ENCODE measurements around the gene HTRA1. TPM values are rescaled to one million over a fixed set of nuclear protein-coding genes. Genes with fewer than 3 reads are reported as not detected.

The HTRA1 gene
- total RNA-seq, 1 experiment from 2014 or later = 32.8 TPM

DNA sequence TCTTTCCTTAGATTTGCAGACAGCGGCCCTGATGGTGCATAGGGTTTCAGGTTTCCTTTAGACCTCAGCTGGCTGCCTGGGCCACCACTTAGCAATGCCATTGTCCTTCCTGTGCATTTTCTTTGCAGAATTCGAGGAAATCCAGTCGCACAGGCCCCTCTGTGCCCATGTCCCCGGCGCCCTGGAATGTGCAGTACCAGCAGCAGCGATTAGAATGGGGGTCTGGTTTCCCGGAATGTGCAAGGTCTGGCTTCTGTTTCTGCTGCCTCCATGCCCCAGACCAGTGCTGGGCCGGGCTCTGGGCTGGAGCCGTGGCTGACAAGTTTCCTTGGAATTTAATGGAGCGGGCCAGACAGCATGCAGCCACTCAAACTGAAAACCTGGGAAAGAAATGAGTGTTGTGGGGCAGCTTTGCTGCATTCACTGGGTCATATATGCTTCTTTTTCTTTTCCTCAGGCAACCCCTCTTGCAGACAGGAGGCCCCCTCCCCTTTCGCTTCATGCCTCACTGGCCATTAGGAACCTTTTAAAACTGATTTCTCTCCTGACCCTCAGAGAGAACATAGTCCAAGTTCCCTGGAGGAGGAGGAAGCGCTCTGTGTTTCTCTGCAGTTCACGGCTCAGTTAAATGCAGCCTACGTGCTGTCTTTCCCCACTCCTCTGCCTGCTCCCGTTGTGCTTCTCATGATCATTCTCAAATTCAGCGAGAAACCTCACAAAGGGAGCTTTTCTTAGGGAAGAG is 14.4 kb downstream of the HTRA1 start:
- no peaks in the 10 kb centered on the region; the same call in 1 of the 2 replicates for H3K27me3 ChIP-seq (ENCODE audit: control insufficient read depth, insufficient read depth, low read length)
- no TSS peak for BruUV-seq (replicated peaks)
- DNase-seq (ENCODE audit: low read depth, low spot score) = no peak
- ChIA-PET CTCF (no interaction called here), POLR2A (no interaction called here)
- in situ Hi-C loops (cut with HindIII; ENCODE audit: low pct_unique_long_range_greater_than_20kb, low sequenced_read_pairs) = no loop called here
- TF ChIP-seq, protein P1, sequence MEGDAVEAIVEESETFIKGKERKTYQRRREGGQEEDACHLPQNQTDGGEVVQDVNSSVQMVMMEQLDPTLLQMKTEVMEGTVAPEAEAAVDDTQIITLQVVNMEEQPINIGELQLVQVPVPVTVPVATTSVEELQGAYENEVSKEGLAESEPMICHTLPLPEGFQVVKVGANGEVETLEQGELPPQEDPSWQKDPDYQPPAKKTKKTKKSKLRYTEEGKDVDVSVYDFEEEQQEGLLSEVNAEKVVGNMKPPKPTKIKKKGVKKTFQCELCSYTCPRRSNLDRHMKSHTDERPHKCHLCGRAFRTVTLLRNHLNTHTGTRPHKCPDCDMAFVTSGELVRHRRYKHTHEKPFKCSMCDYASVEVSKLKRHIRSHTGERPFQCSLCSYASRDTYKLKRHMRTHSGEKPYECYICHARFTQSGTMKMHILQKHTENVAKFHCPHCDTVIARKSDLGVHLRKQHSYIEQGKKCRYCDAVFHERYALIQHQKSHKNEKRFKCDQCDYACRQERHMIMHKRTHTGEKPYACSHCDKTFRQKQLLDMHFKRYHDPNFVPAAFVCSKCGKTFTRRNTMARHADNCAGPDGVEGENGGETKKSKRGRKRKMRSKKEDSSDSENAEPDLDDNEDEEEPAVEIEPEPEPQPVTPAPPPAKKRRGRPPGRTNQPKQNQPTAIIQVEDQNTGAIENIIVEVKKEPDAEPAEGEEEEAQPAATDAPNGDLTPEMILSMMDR (IDR thresholded peaks at IDR 0.05) = no peak
- no peak for TF ChIP-seq TCF7L2 (IDR thresholded peaks at IDR 0.05; ENCODE audit: low read depth, low read length)
- TF ChIP-seq SIN3A (IDR thresholded peaks at IDR 0.05; ENCODE audit: borderline replicate concordance, insufficient read depth, low read depth, low read length) = no peak
- no peak for TF ChIP-seq REST (IDR thresholded peaks at IDR 0.05; ENCODE audit: insufficient read depth in 1 of 2, low read depth in 2 of 2, low read length in 1 of 2)
- no peak for TF ChIP-seq POLR2AphosphoS5 (IDR thresholded peaks at IDR 0.05; ENCODE audit: low read depth, low read length)
- H3K27ac ChIP-seq (ENCODE audit: low read length) = no peak overlapping the region
- no peaks in the 10 kb centered on the region for H3K9me3 ChIP-seq (ENCODE audit: control insufficient read depth, insufficient read depth, low read depth, low read length)
- no peaks in the 10 kb centered on the region for H3K4me1 ChIP-seq (ENCODE audit: control insufficient read depth, insufficient read depth, low read length)
- peak; percentile 46; the same call in 1 of the 2 replicates for ATAC-seq
- H3K36me3 ChIP-seq (ENCODE audit: control insufficient read depth, insufficient read depth, low read length) = no peaks in the 10 kb centered on the region
- intact Hi-C loops (cut with micrococcal nuclease; ENCODE audit: unreplicated experiment) = no loop called here
- H3K4me3 ChIP-seq (ENCODE audit: low read depth in 2 of 2, low read length in 2 of 2) = no peak overlapping the region

DNA sequence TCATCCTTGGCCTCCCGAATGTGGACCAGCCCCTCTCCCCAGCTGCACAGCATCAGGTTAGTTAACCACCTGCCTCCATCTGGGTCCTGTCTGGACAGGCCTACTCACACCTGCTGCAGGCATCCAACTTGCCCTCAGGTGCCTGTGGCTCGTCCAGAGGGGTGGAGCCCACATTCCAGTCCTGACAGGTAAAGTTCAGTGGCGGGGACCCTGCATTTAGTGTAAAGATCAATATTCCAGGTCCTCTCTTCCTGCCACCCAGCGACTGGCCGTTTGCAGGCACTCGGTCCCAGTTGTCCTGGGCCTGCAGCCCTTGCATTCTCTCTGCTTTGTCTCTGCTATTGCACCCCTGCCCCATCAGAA is 15.0 kb downstream of the HTRA1 start:
- TF ChIP-seq POLR2AphosphoS5 (IDR thresholded peaks at IDR 0.05; ENCODE audit: low read depth, low read length) (no peak), SIN3A (IDR thresholded peaks at IDR 0.05; ENCODE audit: borderline replicate concordance, insufficient read depth, low read depth, low read length) (no peak), REST (IDR thresholded peaks at IDR 0.05; ENCODE audit: insufficient read depth in 1 of 2, low read depth in 2 of 2, low read length in 1 of 2) (no peak), TCF7L2 (IDR thresholded peaks at IDR 0.05; ENCODE audit: low read depth, low read length) (no peak)
- TF ChIP-seq, protein P1 (IDR thresholded peaks at IDR 0.05) = no peak
- intact Hi-C loops (cut with micrococcal nuclease; ENCODE audit: unreplicated experiment) (no loop called here), in situ Hi-C loops (cut with HindIII; ENCODE audit: low pct_unique_long_range_greater_than_20kb, low sequenced_read_pairs) (no loop called here)
- Histone ChIP-seq H3K9me3 (ENCODE audit: control insufficient read depth, insufficient read depth, low read depth, low read length) (no peaks in the 10 kb centered on the region), H3K4me3 (ENCODE audit: low read depth in 2 of 2, low read length in 2 of 2) (no peak overlapping the region), H3K27me3 (ENCODE audit: control insufficient read depth, insufficient read depth, low read length) (no peaks in the 10 kb centered on the region; the same call in 1 of the 2 replicates), H3K36me3 (ENCODE audit: control insufficient read depth, insufficient read depth, low read length) (no peaks in the 10 kb centered on the region), H3K27ac (ENCODE audit: low read length) (no peak overlapping the region), H3K4me1 (ENCODE audit: control insufficient read depth, insufficient read depth, low read length) (no peaks in the 10 kb centered on the region)
- ChIA-PET POLR2A (no interaction called here), CTCF (interaction anchor here (0.7 kb wide), 1 partner anchor 69 kb away, joined by 6 read pairs; no protein-coding TSS in a partner anchor)
- BruUV-seq (replicated peaks) = no TSS peak
- DNase-seq (ENCODE audit: low read depth, low spot score) = no peak
- ATAC-seq = no peak
